GM20431 (cell line): ENCODE data around the gene NLRC5.
"Not testable (repeated sequence)": the region's sequence is repeated elsewhere in the genome, so short reads cannot be mapped to it uniquely, and the experiment has no call there.

Experiments used
- in situ Hi-C: fragments of 300-500 bp; cut with MseI, MboI; formaldehyde crosslinking; loops from one replicate; pipeline ENCODE4 v1.15.0; 2020; ENCODE audit warnings: low sequenced_read_pairs; ENCODE audit not compliant: unreplicated experiment

NLRC5 gene

GRCh38 chr16:57041182-57042156, 52.1 kb downstream of the NLRC5 start:
- in situ Hi-C loops: loop anchor here (10.0 kb wide), 1 partner anchor 67 kb away; no protein-coding TSS in a partner anchor

GRCh38 chr16:57042157-57043111, 53.1 kb downstream of the NLRC5 start:
- in situ Hi-C loops: loop anchor here (10.0 kb wide), 1 partner anchor 68 kb away; no protein-coding TSS in a partner anchor

GRCh38 chr16:57043248-57043647, 53.9 kb downstream of the NLRC5 start:
- in situ Hi-C loops: loop anchor here (10.0 kb wide), 1 partner anchor 68 kb away; no protein-coding TSS in a partner anchor

GRCh38 chr16:57044931-57045693, 55.8 kb downstream of the NLRC5 start:
- in situ Hi-C loops: loop anchor here (10.0 kb wide), 1 partner anchor 70 kb away; no protein-coding TSS in a partner anchor

- in situ Hi-C loops: loop anchor here (10.0 kb wide), 1 partner anchor 71 kb away; no protein-coding TSS in a partner anchor
Observed at GRCh38 chr16:57045694-57046381, 56.5 kb downstream of the NLRC5 start.

DNA sequence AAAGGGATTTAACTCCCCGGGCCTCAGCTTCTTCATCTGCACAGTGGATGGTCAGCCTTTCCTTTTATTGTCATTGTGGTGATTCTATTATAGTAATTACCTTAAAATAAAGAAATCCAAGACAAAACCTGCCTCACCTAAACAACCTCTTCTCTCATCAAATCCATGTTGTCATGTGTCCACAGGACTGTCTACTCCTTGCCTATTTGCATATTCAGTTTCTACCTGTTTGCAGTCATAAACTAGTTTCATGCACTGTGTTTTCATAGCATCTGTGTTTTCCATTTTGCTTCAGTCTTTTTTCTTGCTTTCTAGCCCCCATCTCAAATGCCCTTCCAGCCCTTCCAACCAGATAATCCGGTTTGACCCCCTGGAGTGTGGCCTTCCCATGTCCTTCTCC, 58.7 kb downstream of the NLRC5 start:
- in situ Hi-C loops: loop anchor here (10.0 kb wide), 1 partner anchor 73 kb away; no protein-coding TSS in a partner anchor

DNA sequence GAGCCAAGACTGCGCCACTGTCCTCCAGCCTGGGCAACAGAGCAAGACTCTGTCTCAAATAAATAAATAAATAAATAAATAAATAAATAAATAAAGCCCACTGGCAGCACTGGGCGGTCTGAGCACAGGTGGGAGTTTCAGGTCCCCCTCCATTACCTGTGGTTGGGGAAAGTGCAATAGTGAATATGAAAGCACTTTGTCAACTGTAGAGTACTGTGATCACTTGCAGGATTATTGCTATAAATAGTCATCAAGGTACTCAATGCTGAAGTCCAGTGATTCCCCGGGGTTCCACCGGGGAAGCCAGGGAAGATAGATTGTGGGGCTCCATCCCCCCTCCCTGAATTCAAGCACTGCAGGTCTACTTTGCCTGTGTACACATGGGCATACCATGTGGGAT, 60.3 kb downstream of the NLRC5 start:
- in situ Hi-C loops: loop anchor here (10.0 kb wide), 1 partner anchor 75 kb away; no protein-coding TSS in a partner anchor

GRCh38 chr16:57051696-57052228, 62.4 kb downstream of the NLRC5 start:
- in situ Hi-C loops: no loop called here

DNA sequence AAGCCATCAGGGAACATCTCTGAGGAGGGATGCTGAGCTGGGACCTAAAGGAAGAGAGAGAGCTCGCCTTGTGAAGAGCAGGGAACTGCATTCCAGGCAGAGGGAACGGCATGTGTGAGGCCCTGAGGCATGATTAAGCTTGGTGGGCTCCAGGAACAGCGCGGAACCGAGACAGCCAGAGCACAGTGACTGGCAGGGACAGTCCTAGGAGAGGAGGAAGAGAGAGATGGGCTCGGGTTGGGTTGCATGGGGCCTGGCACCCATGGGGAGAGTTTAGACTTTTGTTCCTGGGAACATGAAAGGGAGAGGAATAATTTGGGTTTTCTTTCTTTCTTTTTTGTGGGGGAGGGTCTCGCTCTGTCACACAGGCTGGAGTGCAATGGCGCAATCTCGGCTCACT, 63.8 kb downstream of the NLRC5 start:
- in situ Hi-C loops: no loop called here

GRCh38 chr16:57054338-57054737, 65.0 kb downstream of the NLRC5 start:
- in situ Hi-C loops: no loop called here

GRCh38 chr16:57054771-57055170, 65.4 kb downstream of the NLRC5 start:
- in situ Hi-C loops: no loop called here

- in situ Hi-C loops: no loop called here
Observed at GRCh38 chr16:57055671-57056070, 66.3 kb downstream of the NLRC5 start.

- in situ Hi-C loops: no loop called here
Observed at GRCh38 chr16:57058291-57058861, 69.0 kb downstream of the NLRC5 start.

GRCh38 chr16:57060323-57061083, 71.1 kb downstream of the NLRC5 start:
- in situ Hi-C loops: no loop called here

DNA sequence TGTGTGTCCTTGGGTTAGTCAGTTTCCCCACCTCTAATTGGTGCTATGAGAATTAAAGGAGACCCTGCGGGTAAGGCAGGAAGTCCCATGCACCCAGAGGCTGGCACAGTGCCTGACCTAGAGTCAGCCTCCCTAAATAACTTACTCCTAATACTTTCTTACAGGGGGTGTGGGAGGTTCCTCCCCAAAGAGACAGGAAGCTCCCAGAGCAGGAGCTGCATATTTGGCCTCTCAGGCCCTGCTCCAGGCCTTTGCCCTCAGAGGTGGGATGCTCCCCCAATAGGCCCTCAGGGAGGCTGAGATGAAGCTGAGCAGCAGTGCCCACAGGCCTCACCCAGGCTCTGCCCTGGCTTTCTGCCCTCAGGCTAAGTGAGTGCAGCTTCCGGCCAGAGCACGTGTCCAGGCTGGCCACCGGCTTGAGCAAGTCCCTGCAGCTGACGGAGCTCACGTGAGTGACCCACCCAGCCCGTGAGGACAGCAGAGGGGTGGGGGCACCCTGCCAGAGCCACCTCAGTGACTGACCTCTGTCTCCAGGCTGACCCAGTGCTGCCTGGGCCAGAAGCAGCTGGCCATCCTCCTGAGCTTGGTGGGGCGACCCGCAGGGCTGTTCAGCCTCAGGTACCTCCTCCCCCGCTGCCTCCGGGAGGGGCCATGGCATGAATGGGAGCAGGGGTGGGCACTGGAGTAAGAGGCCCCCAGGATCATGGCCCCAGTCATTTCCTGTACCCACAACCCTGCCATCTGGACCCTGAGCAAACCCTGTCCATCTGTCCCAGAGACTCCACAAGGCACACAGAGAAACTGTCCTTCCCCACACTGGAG, 71.9 kb downstream of the NLRC5 start:
- in situ Hi-C loops: no loop called here

- in situ Hi-C loops: no loop called here
Observed at GRCh38 chr16:57062329-57062728, 73.0 kb downstream of the NLRC5 start.

- in situ Hi-C loops: not testable (repeated sequence)
Observed at GRCh38 chr16:57063189-57063588, 73.8 kb downstream of the NLRC5 start.
